ENCODE data around the gene SLC6A8.
"Not testable (repeated sequence)": the region's sequence is repeated elsewhere in the genome, so short reads cannot be mapped to it uniquely, and the experiment has no call there.

SLC6A8 gene

GRCh38 chrX:153697924-153698865, 10.5 kb downstream of the SLC6A8 start:
- ChIA-PET CTCF (no interaction called here), POLR2A (no interaction called here)
- TF ChIP-seq SUZ12 (IDR thresholded peaks at IDR 0.05) (no peak), FOXK2 (IDR thresholded peaks at IDR 0.05) (no peak), ARNT (IDR thresholded peaks at IDR 0.05) (no peak), BHLHE40 (IDR thresholded peaks at IDR 0.05; ENCODE audit: borderline replicate concordance) (no peak), FOXA1 (IDR thresholded peaks at IDR 0.05) (no peak), SP1 (IDR thresholded peaks at IDR 0.05) (no peak), NFRKB (IDR thresholded peaks at IDR 0.05) (no peak), ELF4 (IDR thresholded peaks at IDR 0.05) (no peak), TARDBP (IDR thresholded peaks at IDR 0.05) (no peak), CTBP1 (IDR thresholded peaks at IDR 0.05; ENCODE audit: borderline replicate concordance) (no peak), ZNF384 (IDR thresholded peaks at IDR 0.05) (no peak), HDGF (IDR thresholded peaks at IDR 0.05; ENCODE audit: borderline replicate concordance) (no peak), L3MBTL2 (conservative IDR thresholded peaks at IDR 0.05) (no peak), FOXM1 (IDR thresholded peaks at IDR 0.05; ENCODE audit: borderline replicate concordance) (no peak), LEF1 (IDR thresholded peaks at IDR 0.05; ENCODE audit: borderline replicate concordance) (no peak)
- TF ChIP-seq, protein P1, sequence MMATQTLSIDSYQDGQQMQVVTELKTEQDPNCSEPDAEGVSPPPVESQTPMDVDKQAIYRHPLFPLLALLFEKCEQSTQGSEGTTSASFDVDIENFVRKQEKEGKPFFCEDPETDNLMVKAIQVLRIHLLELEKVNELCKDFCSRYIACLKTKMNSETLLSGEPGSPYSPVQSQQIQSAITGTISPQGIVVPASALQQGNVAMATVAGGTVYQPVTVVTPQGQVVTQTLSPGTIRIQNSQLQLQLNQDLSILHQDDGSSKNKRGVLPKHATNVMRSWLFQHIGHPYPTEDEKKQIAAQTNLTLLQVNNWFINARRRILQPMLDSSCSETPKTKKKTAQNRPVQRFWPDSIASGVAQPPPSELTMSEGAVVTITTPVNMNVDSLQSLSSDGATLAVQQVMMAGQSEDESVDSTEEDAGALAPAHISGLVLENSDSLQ (IDR thresholded peaks at IDR 0.05), result no peak
- DNase-seq (ENCODE audit: extremely low spot score), result no peak

DNA sequence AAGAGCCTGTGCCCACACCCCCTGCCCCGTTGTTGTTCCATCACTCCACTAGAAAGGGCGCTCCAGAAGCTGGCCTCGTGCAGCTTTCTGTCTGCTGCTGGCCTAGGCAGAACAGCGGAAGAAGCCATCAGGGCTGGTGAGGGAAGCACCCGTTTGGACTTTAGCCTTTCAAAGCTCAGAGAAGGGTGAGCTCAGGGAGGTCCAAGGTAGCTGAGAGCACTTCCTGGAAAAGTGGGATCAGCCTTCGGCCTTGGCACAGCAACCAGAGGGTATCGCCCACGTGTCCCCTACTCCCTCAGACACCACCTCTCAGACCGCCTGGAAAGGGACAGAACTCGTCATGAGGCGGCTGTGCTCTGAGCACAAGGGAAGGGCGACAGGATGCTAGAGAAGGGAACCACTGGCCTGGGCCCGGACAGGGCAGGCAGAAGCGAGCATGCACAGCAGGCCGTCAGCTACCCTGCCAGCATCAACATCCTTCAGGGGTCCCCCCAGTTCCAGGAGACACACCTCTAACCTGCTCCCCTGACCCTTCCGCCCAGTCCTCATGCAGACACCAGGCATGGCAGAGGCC, 11.6 kb downstream of the SLC6A8 start:
- POLR2A ChIA-PET; DNase-seq (ENCODE audit: extremely low spot score): not testable (repeated sequence)
- CTCF ChIA-PET, result interaction anchor here (1.1 kb wide), 1 partner anchor 12 kb away, joined by 3 read pairs; the partner anchor contains the start of gene SLC6A8

GRCh38 chrX:153699784-153700371, 12.2 kb downstream of the SLC6A8 start:
- POLR2A ChIA-PET; DNase-seq (ENCODE audit: extremely low spot score): not testable (repeated sequence)
- CTCF ChIA-PET, result interaction anchor here (1.1 kb wide), 1 partner anchor 12 kb away, joined by 3 read pairs; the partner anchor contains the start of gene SLC6A8

DNA sequence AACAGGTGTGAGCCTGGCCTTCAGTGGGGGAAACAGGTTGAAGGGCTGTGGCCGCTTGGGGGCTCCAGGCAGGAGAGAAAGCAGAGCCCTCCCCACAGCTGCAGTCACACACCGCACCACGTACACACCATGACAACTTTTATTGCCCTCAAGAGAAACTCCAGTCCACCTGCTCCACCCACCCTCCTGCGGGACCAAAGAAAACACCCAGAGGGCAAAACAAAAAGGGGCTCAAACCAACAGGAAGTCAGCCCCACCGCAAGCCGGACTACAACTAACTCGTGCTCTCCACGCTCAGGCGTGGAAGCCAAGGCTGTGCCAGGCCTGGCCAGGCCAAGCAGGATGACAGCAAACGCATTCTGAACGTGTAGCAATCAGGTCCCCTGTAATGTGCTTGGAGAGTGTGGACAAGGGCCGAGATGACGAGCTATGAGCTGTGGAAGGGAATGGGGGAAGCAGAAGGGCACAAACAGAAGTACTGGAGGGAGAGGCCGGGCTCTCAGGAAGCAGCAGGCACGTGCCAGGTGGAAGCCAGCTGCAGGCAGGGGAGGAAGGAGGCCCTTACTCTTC, 12.7 kb downstream of the SLC6A8 start:
- POLR2A ChIA-PET, result no interaction called here
- CTCF ChIA-PET, result no interaction called here
- DNase-seq (ENCODE audit: extremely low spot score), result no peak
- TF ChIP-seq FOXM1 (IDR thresholded peaks at IDR 0.05; ENCODE audit: borderline replicate concordance) (no peak), NFRKB (IDR thresholded peaks at IDR 0.05) (no peak), HDGF (IDR thresholded peaks at IDR 0.05; ENCODE audit: borderline replicate concordance) (no peak), FOXA1 (IDR thresholded peaks at IDR 0.05) (no peak), ELF4 (IDR thresholded peaks at IDR 0.05) (no peak), ZNF384 (IDR thresholded peaks at IDR 0.05) (no peak), TARDBP (IDR thresholded peaks at IDR 0.05) (no peak), ARNT (IDR thresholded peaks at IDR 0.05) (no peak), SP1 (IDR thresholded peaks at IDR 0.05) (no peak), CTBP1 (IDR thresholded peaks at IDR 0.05; ENCODE audit: borderline replicate concordance) (no peak), L3MBTL2 (conservative IDR thresholded peaks at IDR 0.05) (no peak), BHLHE40 (IDR thresholded peaks at IDR 0.05; ENCODE audit: borderline replicate concordance) (no peak), SUZ12 (IDR thresholded peaks at IDR 0.05) (no peak), LEF1 (IDR thresholded peaks at IDR 0.05; ENCODE audit: borderline replicate concordance) (no peak), FOXK2 (IDR thresholded peaks at IDR 0.05) (no peak)
- TF ChIP-seq, protein P1 (IDR thresholded peaks at IDR 0.05), result no peak

GRCh38 chrX:153700967-153701366, 13.2 kb downstream of the SLC6A8 start:
- no peak for TF ChIP-seq ARNT (IDR thresholded peaks at IDR 0.05)
- TF ChIP-seq ELF4 (IDR thresholded peaks at IDR 0.05), result no peak
- TF ChIP-seq SUZ12 (IDR thresholded peaks at IDR 0.05), result no peak
- TF ChIP-seq L3MBTL2 (conservative IDR thresholded peaks at IDR 0.05), result no peak
- no peak for TF ChIP-seq FOXK2 (IDR thresholded peaks at IDR 0.05)
- no peak for TF ChIP-seq FOXA1 (IDR thresholded peaks at IDR 0.05)
- no peak for TF ChIP-seq ZNF384 (IDR thresholded peaks at IDR 0.05)
- no peak for TF ChIP-seq LEF1 (IDR thresholded peaks at IDR 0.05; ENCODE audit: borderline replicate concordance)
- TF ChIP-seq HDGF (IDR thresholded peaks at IDR 0.05; ENCODE audit: borderline replicate concordance), result no peak
- no peak for TF ChIP-seq CTBP1 (IDR thresholded peaks at IDR 0.05; ENCODE audit: borderline replicate concordance)
- TF ChIP-seq, protein P1 (IDR thresholded peaks at IDR 0.05), result no peak
- TF ChIP-seq FOXM1 (IDR thresholded peaks at IDR 0.05; ENCODE audit: borderline replicate concordance), result no peak
- no peak for TF ChIP-seq SP1 (IDR thresholded peaks at IDR 0.05)
- TF ChIP-seq BHLHE40 (IDR thresholded peaks at IDR 0.05; ENCODE audit: borderline replicate concordance), result no peak
- no peak for TF ChIP-seq NFRKB (IDR thresholded peaks at IDR 0.05)

More at GRCh38 chrX:153700967-153701366, 13.2 kb downstream of the SLC6A8 start:
- POLR2A ChIA-PET, result no interaction called here
- CTCF ChIA-PET, result no interaction called here
- no peak for DNase-seq (ENCODE audit: extremely low spot score)

Measured in HEK293T (cell line).